Activated naive CD4-positive, alpha-beta T cell treated with anti-CD3 and anti-CD28 coated beads, Interleukin-2, amount 10 ng/mL, durations not matched to agents 7 days and 5 days (primary cell): Measurements from ENCODE around the gene PARP12.

Source experiments
- CTCF ChIA-PET: fragments of 350-600 bp; sonication (Branson Sonifier 250); formaldehyde crosslinking; loops from one replicate; lab custom pipeline; 2021; ENCODE audit warnings: antibody characterized with exemption; lab: Charles Lee
- DNase-seq: peaks from one replicate; pipeline ENCODE4 v3.0.0-alpha.2; 2020
- H3K27ac Mint-ChIP-seq: one replicate; pipeline ENCODE4 v1.8.0; 2021; ENCODE audit warnings: mild to moderate bottlenecking, moderate library complexity, mixed read lengths
- H3K27me3 Mint-ChIP-seq: one replicate; pipeline ENCODE4 v1.8.0; 2021; ENCODE audit warnings: mild to moderate bottlenecking, mixed read lengths
- H3K36me3 Mint-ChIP-seq: one replicate; pipeline ENCODE4 v1.8.0; 2021; ENCODE audit warnings: mixed read lengths
- H3K4me1 Mint-ChIP-seq: one replicate; pipeline ENCODE4 v1.8.0; 2021; ENCODE audit warnings: mixed read lengths
- H3K4me3 Mint-ChIP-seq: one replicate; pipeline ENCODE4 v1.8.0; 2021; ENCODE audit warnings: mild to moderate bottlenecking, moderate library complexity, mixed read lengths
- H3K9me3 Mint-ChIP-seq: one replicate; pipeline ENCODE4 v1.8.0; 2021; ENCODE audit warnings: mixed read lengths

PARP12 gene

DNA sequence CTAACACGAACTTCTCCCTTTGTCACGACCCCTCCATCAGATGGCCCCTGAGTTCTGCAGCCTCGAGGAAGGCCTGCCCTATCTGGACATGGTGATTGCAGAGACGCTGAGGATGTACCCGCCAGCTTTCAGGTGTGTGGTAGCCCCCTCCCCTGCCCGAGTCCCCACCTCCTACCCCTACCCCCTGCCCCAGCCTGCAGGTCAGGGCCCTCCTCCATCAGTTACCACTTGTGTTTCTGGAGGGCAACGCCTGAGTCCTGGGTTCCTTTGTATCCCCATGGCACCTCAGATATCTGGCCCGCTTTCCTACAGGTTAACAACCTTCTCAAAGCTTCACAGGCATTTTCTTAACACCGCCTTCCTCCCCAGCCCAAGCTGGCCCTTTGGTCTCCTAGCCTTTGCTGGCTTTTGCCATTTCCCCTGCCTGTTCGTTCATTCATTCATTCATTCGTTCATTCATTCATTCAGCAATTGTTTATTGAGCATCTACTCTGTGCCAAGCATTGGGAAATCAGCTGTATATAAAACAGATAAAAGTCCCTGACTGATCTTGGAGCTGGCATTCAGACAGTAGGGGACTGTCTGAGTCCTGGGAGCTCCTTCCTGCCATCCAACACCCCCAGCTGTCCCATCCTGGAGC, 55.6 kb downstream of the PARP12 start:
- DNase-seq = no peak
- Mint-ChIP-seq H3K36me3 (no peaks in the 10 kb centered on the region), H3K4me1 (no peaks in the 10 kb centered on the region), H3K4me3 (no peak overlapping the region), H3K27ac (no peak overlapping the region), H3K9me3 (no peaks in the 10 kb centered on the region), H3K27me3 (peaks cover 6% of the 10 kb centered on the region)
- CTCF ChIA-PET = interaction anchor here (0.8 to 4.3 kb wide), 4 partner anchors 252 to 387 kb away, joined by 3 to 36 read pairs (median 10); no protein-coding TSS in a partner anchor

- Mint-ChIP-seq H3K4me1 (no peaks in the 10 kb centered on the region), H3K27ac (no peak overlapping the region), H3K36me3 (no peaks in the 10 kb centered on the region), H3K9me3 (no peaks in the 10 kb centered on the region), H3K27me3 (peaks cover 4% of the 10 kb centered on the region), H3K4me3 (no peak overlapping the region)
- DNase-seq = no peak
- CTCF ChIA-PET = interaction anchor here (0.9 to 4.3 kb wide), 8 partner anchors 10 to 405 kb away, joined by 3 to 36 read pairs (median 8); no protein-coding TSS in a partner anchor
These were observed 56.2 kb downstream of the PARP12 start for GRCh38 chr7:140006600-140006999.

GRCh38 chr7:140005754-140006503, 56.8 kb downstream of the PARP12 start:
- no peaks in the 10 kb centered on the region for H3K36me3 Mint-ChIP-seq
- H3K9me3 Mint-ChIP-seq = no peaks in the 10 kb centered on the region
- H3K27me3 Mint-ChIP-seq = peaks cover 4% of the 10 kb centered on the region
- no peak overlapping the region for H3K27ac Mint-ChIP-seq
- no peaks in the 10 kb centered on the region for H3K4me1 Mint-ChIP-seq
- DNase-seq = no peak
- H3K4me3 Mint-ChIP-seq = no peak overlapping the region
- CTCF ChIA-PET = interaction anchor here (0.8 to 4.3 kb wide), 14 partner anchors 11 to 571 kb away, joined by 3 to 36 read pairs (median 6); no protein-coding TSS in a partner anchor

DNA sequence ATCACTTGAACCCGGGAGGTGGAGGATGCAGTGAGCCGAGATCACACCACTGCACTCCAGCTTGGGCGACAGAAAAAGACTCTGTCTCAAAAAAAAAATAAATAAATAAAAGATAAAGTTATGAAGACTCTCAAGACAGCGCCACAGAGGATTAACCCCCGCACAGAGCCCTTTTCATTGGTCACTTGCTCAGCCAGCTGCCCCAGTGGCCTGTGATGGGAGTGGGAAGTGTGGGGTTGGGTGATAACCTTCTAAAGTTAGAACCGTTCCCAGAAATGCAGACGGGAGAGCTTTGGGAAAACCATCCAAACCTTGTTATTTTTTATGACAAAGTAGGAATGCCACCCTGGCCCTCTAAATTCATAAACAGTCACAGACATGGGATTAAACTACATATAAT, 57.4 kb downstream of the PARP12 start:
- Mint-ChIP-seq H3K27ac (no peak overlapping the region), H3K36me3 (no peaks in the 10 kb centered on the region), H3K27me3 (peaks cover 2% of the 10 kb centered on the region), H3K9me3 (no peaks in the 10 kb centered on the region), H3K4me3 (no peak overlapping the region), H3K4me1 (no peaks in the 10 kb centered on the region)
- CTCF ChIA-PET = interaction anchor here (0.8 to 4.3 kb wide), 12 partner anchors 12 to 570 kb away, joined by 3 to 36 read pairs (median 7); no protein-coding TSS in a partner anchor
- DNase-seq = no peak

GRCh38 chr7:140004672-140005071, 58.1 kb downstream of the PARP12 start:
- H3K27ac Mint-ChIP-seq = no peak overlapping the region
- H3K27me3 Mint-ChIP-seq = no peaks in the 10 kb centered on the region
- H3K9me3 Mint-ChIP-seq = no peaks in the 10 kb centered on the region
- H3K4me1 Mint-ChIP-seq = no peaks in the 10 kb centered on the region
- no peak for DNase-seq
- no peaks in the 10 kb centered on the region for H3K36me3 Mint-ChIP-seq
- CTCF ChIA-PET = interaction anchor here (0.9 to 8.0 kb wide), 10 partner anchors 12 to 570 kb away, joined by 3 to 131 read pairs (median 10); no protein-coding TSS in a partner anchor
- no peak overlapping the region for H3K4me3 Mint-ChIP-seq

DNA sequence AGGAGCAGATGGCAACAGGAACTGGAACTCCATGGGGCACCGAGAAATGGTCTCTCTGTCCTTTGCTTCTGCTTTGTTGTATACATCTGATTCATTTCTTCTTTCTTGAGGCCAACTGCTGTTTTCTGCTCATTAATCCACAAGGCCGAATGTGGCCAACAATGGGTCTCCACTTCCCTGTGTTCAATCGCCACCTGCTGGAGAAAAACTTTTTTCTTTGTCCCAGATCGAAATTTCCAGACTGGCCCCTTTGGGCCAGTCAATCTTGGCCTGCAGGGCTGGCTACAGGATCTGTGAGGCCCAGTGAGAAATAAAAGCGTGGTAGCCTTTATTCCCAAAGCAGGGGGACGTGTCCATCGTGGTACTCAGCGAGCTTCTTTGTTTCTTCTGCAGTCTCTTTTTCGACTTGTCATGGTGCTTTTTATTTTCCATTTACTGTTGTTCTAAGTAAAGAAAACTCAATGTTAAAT, 58.8 kb downstream of the PARP12 start:
- H3K36me3 Mint-ChIP-seq = no peaks in the 10 kb centered on the region
- DNase-seq = peak; percentile 46

GRCh38 chr7:140000666-140001268, 62.0 kb downstream of the PARP12 start:
- Mint-ChIP-seq H3K9me3 (no peaks in the 10 kb centered on the region), H3K4me3 (no peak overlapping the region), H3K27me3 (no peaks in the 10 kb centered on the region), H3K27ac (no peak overlapping the region), H3K36me3 (no peaks in the 10 kb centered on the region), H3K4me1 (no peaks in the 10 kb centered on the region)
- CTCF ChIA-PET = interaction anchor here (0.6 to 8.0 kb wide), 8 partner anchors 167 to 567 kb away, joined by 3 to 131 read pairs (median 4); no protein-coding TSS in a partner anchor
- DNase-seq = no peak

More for the DNA sequence above, 58.8 kb downstream of the PARP12 start:
- Mint-ChIP-seq H3K4me1 (no peaks in the 10 kb centered on the region), H3K4me3 (no peak overlapping the region), H3K27ac (no peak overlapping the region), H3K9me3 (no peaks in the 10 kb centered on the region), H3K27me3 (no peaks in the 10 kb centered on the region)
- CTCF ChIA-PET = interaction anchor here (0.9 to 8.0 kb wide), 15 partner anchors 12 to 569 kb away, joined by 3 to 131 read pairs (median 7); no protein-coding TSS in a partner anchor

GRCh38 chr7:139999516-139999915, 63.2 kb downstream of the PARP12 start:
- no peaks in the 10 kb centered on the region for H3K36me3 Mint-ChIP-seq
- H3K4me1 Mint-ChIP-seq = no peaks in the 10 kb centered on the region
- no peak for DNase-seq
- CTCF ChIA-PET = interaction anchor here (8.0 kb wide), 1 partner anchor 353 kb away, joined by 131 read pairs; no protein-coding TSS in a partner anchor
- no peak overlapping the region for H3K27ac Mint-ChIP-seq
- no peaks in the 10 kb centered on the region for H3K27me3 Mint-ChIP-seq
- no peak overlapping the region for H3K4me3 Mint-ChIP-seq
- no peaks in the 10 kb centered on the region for H3K9me3 Mint-ChIP-seq

DNA sequence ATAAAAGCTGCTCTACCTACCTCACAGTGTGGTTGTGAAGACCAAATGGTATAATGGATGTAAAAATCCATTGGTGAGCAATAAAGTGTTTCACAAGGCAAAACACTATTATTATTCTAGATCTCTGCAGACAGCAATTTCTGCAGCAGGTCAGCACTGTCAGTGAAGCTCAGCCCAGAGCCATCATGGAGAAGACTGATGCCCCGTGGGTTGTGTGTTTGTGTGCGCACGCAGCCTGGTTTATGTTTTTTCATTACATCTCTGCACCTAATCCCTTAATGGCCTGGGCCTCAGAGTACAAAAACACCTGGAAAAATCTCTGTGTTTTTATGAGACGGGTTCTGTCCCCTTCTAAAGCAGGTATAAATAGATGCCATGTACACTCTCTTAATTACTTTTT, 64.2 kb downstream of the PARP12 start:
- CTCF ChIA-PET = interaction anchor here (0.7 to 8.0 kb wide), 4 partner anchors 213 to 381 kb away, joined by 3 to 131 read pairs (median 4); no protein-coding TSS in a partner anchor

DNA sequence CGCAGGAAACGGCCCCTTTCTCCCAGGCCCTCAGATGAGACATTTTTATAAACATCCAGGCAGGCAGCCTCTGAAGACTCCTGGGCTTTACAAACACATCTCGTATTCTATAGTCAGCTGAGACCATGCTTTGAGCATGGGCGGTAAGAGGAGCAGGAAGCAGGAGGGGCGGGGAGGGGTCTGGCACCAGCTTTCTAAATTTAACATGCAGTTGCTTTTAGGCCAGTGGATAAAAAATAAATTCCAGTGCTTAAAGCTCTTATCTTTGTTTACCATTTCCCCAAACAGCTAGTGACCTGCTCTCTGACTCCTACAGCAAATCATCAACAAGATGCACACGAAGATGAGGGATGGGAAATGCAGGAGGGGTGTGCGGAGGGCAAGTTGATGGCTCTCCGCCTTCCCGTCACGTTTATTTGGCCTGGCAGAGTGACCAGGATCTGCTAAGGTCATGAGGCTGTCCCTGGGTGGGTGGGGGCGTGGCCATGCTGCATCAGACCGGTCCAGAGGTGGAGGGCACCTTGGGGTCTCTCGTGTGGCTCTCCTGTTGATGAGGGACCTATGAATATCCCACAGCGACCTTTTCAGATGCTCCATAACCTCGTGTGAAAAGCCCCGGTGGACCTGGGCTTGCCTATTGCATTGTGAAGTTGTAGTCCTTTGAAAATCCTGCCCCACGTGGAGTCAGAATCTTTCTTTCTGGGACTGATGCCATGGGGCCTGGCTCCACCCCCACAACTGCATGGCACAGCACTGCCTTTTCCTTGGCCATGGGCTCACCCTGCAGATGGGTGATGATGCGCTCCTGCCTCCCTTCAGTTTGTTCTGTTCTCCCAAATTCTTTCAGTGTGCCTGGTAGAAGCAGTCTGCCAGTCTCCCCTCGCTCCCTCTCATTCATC, 67.5 kb downstream of the PARP12 start:
- CTCF ChIA-PET = interaction anchor here (0.6 to 1.6 kb wide), 3 partner anchors 9 to 394 kb away, joined by 3 to 5 read pairs (median 3); no protein-coding TSS in a partner anchor
- Mint-ChIP-seq H3K36me3 (no peaks in the 10 kb centered on the region), H3K27me3 (no peaks in the 10 kb centered on the region), H3K4me3 (no peak overlapping the region), H3K4me1 (no peaks in the 10 kb centered on the region), H3K27ac (no peak overlapping the region), H3K9me3 (no peaks in the 10 kb centered on the region)
- no peak for DNase-seq

More for the DNA sequence above, 64.2 kb downstream of the PARP12 start:
- no peaks in the 10 kb centered on the region for H3K4me1 Mint-ChIP-seq
- H3K9me3 Mint-ChIP-seq = no peaks in the 10 kb centered on the region
- H3K27ac Mint-ChIP-seq = no peak overlapping the region
- no peaks in the 10 kb centered on the region for H3K27me3 Mint-ChIP-seq
- no peaks in the 10 kb centered on the region for H3K36me3 Mint-ChIP-seq
- no peak overlapping the region for H3K4me3 Mint-ChIP-seq
- no peak for DNase-seq

DNA sequence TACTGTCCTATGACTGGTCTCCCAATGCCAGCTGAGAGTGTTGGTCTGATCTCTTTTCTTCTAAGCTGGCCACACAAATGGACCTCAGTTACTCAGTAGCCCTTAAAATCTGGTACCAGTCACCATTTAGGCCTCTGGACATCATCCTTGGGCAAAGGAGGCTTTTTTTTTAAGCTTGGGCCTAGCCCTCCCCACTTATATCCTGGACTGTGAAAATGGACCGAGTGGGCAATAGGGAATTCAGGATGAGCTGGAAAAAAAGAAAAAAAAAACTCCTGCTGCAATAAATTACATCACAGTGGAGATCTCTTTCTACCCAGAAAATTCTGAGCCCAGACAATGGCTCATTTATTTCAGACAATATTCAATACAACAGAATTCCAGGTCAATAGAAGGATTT, 68.4 kb downstream of the PARP12 start:
- H3K36me3 Mint-ChIP-seq = no peaks in the 10 kb centered on the region
- no peaks in the 10 kb centered on the region for H3K9me3 Mint-ChIP-seq
- no peak overlapping the region for H3K27ac Mint-ChIP-seq
- no peak for DNase-seq
- CTCF ChIA-PET = interaction anchor here (0.6 to 1.8 kb wide), 4 partner anchors 239 to 393 kb away, joined by 3 to 6 read pairs (median 4); no protein-coding TSS in a partner anchor
- no peaks in the 10 kb centered on the region for H3K4me1 Mint-ChIP-seq
- H3K4me3 Mint-ChIP-seq = no peak overlapping the region
- no peaks in the 10 kb centered on the region for H3K27me3 Mint-ChIP-seq

DNA sequence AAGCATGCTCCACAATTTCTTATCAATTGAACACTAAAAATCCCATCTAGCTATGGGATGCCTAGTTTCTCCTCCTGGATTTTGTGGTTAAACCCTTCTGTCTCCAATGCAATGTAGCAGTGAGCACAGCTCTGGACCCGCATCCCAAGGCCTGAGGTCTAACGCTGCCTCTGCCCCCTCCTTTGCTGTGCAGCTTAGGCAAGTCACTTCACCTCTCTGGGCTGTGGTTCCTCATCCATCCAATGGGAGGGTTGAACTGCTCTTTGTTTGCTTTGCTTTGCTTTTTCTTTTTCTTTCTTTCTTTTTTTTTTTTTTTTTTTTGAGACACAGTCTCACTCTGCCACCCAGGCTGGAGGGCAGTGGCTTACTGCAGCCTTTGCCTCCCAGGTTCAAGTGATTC, 69.2 kb downstream of the PARP12 start:
- H3K9me3 Mint-ChIP-seq = no peaks in the 10 kb centered on the region

DNA sequence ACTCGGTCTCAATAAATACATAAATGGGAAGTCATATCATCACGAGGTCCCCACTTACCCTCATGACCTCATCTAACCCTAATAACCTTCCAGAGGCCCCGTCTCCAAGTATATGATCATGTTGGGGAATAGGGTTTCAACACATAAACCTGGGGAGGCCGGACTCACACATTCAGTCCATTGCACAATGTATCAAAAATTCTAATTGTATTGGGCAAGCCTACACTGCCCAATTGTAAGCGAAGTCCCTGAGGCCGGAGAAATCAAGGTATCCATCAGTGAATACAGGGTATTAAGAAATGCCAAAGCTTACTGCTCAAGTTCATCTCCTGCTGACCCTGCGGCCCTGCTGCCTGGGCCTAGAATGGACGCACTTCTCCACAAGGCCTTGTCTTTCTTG, 69.6 kb downstream of the PARP12 start:
- no peak overlapping the region for H3K27ac Mint-ChIP-seq

More for the DNA sequence above, 69.2 kb downstream of the PARP12 start:
- Mint-ChIP-seq H3K36me3 (no peaks in the 10 kb centered on the region), H3K27me3 (no peaks in the 10 kb centered on the region), H3K4me3 (no peak overlapping the region), H3K4me1 (no peaks in the 10 kb centered on the region), H3K27ac (no peak overlapping the region)
- DNase-seq = no peak
- CTCF ChIA-PET = interaction anchor here (1.1 to 1.8 kb wide), 3 partner anchors 348 to 392 kb away, joined by 3 to 6 read pairs (median 5); no protein-coding TSS in a partner anchor

More for the DNA sequence above, 69.6 kb downstream of the PARP12 start:
- DNase-seq = no peak
- H3K4me1 Mint-ChIP-seq = no peaks in the 10 kb centered on the region
- H3K27me3 Mint-ChIP-seq = no peaks in the 10 kb centered on the region
- CTCF ChIA-PET = interaction anchor here (1.0 to 1.9 kb wide), 4 partner anchors 9 to 391 kb away, joined by 3 to 6 read pairs (median 5); no protein-coding TSS in a partner anchor
- no peaks in the 10 kb centered on the region for H3K9me3 Mint-ChIP-seq
- no peaks in the 10 kb centered on the region for H3K36me3 Mint-ChIP-seq
- H3K4me3 Mint-ChIP-seq = no peak overlapping the region
